Activated CD8-positive, alpha-beta memory T cell treated with anti-CD3 and anti-CD28 coated beads, Interleukin-2, amount 50 U/mL, for 1 hour (primary cell): Measurements from ENCODE around the gene NABP2.
"Not testable (repeated sequence)": the region's sequence is repeated elsewhere in the genome, so short reads cannot be mapped to it uniquely, and the experiment has no call there.

ENCODE experiments used
- DNase-seq: peaks from one replicate; pipeline ENCODE4 v3.0.0-alpha.2; 2020; ENCODE audit errors: extremely low read depth

NABP2 gene

GRCh38 chr12:56244494-56244893 lies 20.4 kb downstream of the NABP2 start:
- no peak for DNase-seq

- DNase-seq, result no peak
Observed at GRCh38 chr12:56247923-56248322, 23.8 kb downstream of the NABP2 start.

- DNase-seq, result no peak
Observed at GRCh38 chr12:56248711-56249110, 24.6 kb downstream of the NABP2 start.

- no peak for DNase-seq
Observed at GRCh38 chr12:56252649-56253048, 28.5 kb downstream of the NABP2 start.

- DNase-seq, result no peak
Observed at GRCh38 chr12:56253091-56253490, 28.9 kb downstream of the NABP2 start.

- DNase-seq, result no peak
Observed at GRCh38 chr12:56255671-56256070, 31.5 kb downstream of the NABP2 start.

- DNase-seq, result no peak
Observed at GRCh38 chr12:56256326-56256960, 32.3 kb downstream of the NABP2 start.

GRCh38 chr12:56257071-56257470 lies 32.9 kb downstream of the NABP2 start:
- no peak for DNase-seq

GRCh38 chr12:56257491-56258067 lies 33.4 kb downstream of the NABP2 start:
- DNase-seq, result no peak

GRCh38 chr12:56258068-56258819 lies 34.1 kb downstream of the NABP2 start, which contains the start of gene ANKRD52:
TSS of gene ANKRD52 (minus strand) at chr12:56258384. CDS start at chr12:56258269, 115 bp downstream.
- peak; percentile 29 for DNase-seq

- no peak for DNase-seq
Observed at GRCh38 chr12:56258820-56259183, 34.7 kb downstream of the NABP2 start.

- no peak for DNase-seq
Observed at GRCh38 chr12:56260380-56260779, 36.2 kb downstream of the NABP2 start.

- DNase-seq, result no peak
Observed at GRCh38 chr12:56260921-56261320, 36.8 kb downstream of the NABP2 start.

GRCh38 chr12:56261503-56262232 lies 37.5 kb downstream of the NABP2 start:
- no peak for DNase-seq

- DNase-seq, result not testable (repeated sequence)
Observed at GRCh38 chr12:56262955-56263354, 38.8 kb downstream of the NABP2 start.

- not testable (repeated sequence) for DNase-seq
Observed at GRCh38 chr12:56266068-56266692, 42.0 kb downstream of the NABP2 start.

GRCh38 chr12:56266693-56267442 lies 42.7 kb downstream of the NABP2 start, which contains the start of gene COQ10A:
TSS of gene COQ10A (plus strand) at chr12:56266942. CDS start at chr12:56267119, 177 bp downstream.
- peak; percentile 79 for DNase-seq

GRCh38 chr12:56267443-56268071 lies 43.4 kb downstream of the NABP2 start:
- DNase-seq, result no peak

GRCh38 chr12:56271031-56271430 lies 46.9 kb downstream of the NABP2 start:
- DNase-seq, result no peak

GRCh38 chr12:56272468-56272867 lies 48.3 kb downstream of the NABP2 start:
- not testable (repeated sequence) for DNase-seq
